ENCODE data around the gene SLC29A3.

The SLC29A3 gene

GRCh38 chr10:71392791-71393781, 74.0 kb downstream of the SLC29A3 start:
- no peak for DNase-seq (ENCODE audit: low spot score)

GRCh38 chr10:71393841-71394475, 74.9 kb downstream of the SLC29A3 start:
- DNase-seq (ENCODE audit: low spot score) = no peak

DNA sequence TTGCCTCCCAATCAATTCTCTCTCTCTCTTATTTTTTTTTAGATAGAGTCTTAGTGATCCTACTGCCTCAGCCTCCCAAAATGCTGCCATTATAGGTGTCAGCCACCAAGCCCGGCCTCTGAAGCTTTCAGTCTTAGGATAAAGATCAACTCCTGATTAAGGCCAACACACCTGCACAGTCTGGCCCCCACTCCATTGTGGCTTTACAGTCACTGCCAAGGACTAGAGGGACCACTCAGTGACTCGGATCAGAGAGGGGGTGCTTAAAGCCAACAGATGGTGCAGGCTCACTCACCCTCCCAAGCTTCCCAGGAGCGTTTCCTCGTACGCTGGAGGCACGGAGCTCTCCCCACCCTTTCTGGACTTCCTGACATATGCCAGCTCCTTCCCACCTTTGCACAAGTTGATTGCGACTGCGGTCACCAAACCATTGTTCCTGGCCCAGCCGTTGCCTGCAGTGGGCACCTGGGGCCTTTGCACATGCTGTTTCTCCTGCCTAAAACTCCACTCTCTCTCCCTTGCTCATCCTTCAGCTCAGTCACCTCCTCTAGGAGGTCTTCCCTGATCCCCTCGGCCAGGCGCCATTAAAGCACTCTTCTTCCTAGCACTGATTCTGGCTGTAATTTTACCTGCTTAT, 76.0 kb downstream of the SLC29A3 start:
- DNase-seq (ENCODE audit: low spot score) = no peak

- DNase-seq (ENCODE audit: low spot score) = no peak
These were observed 76.6 kb downstream of the SLC29A3 start for GRCh38 chr10:71395621-71396020.

GRCh38 chr10:71396084-71396710, 77.1 kb downstream of the SLC29A3 start:
- no peak for DNase-seq (ENCODE audit: low spot score)

- no peak for DNase-seq (ENCODE audit: low spot score)
These were observed 77.7 kb downstream of the SLC29A3 start, which contains the start of gene CDH23 for GRCh38 chr10:71396711-71397295. CDH23 (plus strand) TSS chr10:71396920; CDS start chr10:71439832, 42,912 bp downstream.

DNA sequence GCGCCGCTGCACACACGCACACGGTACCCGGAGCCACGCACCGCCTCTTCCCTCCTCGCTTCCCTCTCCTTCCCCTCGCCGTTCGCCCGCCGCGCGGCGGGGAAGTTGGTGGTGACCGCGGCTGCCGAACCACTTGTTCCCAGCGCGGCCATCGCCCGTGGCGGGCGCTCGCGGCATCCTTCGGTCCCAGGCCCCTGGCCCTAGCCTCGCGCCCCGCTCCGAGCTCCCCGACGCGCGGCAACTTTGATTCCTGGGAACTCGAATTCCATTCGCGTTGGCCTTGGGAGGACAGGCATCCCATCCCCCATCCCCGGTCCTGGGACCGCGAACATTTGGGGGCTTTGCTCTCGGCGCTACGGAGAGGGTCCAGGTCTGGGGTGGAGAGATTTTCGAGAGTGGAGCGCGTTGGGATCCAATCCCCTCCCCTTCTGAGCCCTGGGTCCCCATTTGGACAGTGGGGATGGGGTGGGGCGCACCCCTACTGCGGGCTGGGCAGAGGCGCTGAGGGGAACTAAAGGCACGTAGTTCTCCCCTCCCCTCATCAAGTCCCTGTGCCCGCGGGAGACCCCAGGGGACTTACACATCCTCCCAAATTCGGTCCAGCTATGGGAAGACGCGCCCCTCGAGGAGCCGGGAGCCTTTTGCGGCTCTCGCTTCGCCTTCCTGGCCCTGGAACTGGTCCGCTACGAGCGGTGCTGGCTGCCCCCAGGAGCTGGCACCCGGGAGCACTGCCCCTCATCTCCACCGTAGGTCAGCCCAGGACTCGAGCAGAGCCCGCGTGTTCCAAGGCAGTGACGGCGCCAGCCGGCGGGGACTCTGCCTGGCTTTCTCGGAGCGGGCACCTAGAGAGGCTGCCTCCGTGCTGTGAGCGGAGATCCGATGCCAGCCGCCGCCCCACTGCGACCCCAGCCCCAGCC, 78.5 kb downstream of the SLC29A3 start:
- DNase-seq (ENCODE audit: low spot score) = no peak

DNA sequence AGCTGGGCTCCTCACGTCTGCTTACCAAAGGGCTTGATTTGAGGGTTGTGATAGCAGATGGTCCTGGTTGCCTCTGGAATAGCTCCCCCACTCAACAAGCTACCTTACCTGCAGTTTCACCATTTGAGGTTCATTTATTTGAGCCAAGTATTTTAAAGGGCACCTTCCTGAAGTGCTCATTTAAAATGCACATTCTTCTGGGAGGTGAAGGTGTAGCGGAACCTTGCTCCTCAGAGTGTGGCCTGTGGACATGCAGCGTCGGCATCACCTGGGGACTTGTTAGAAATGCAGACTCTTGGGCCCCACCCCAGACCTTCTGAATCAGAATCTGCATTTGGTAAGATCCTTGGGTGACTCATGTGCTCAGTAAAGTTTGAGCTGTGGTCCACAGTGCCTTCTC, 79.9 kb downstream of the SLC29A3 start:
- no peak for DNase-seq (ENCODE audit: low spot score)

DNA sequence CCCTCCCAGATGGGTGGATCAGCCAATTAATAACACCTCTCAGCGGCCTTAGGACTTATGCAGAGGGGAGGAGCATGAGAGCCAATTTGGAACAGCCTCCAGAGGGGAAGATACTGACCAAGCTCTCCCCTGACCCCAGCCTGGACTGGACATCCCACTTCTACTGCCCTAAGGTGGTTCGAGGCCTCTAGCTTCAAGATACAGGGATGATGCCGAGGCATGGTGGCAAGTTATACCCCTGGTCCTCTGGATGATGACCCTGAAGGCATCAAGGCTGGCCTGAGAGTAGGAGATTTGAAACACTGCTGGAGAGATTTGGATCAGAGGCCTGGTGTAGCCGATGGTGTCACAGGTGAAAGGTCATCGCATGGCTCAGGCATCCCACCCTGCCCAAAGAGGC, 80.9 kb downstream of the SLC29A3 start:
- no peak for DNase-seq (ENCODE audit: low spot score)

- DNase-seq (ENCODE audit: low spot score) = no peak
These were observed 82.0 kb downstream of the SLC29A3 start for GRCh38 chr10:71401056-71401455.

GRCh38 chr10:71402005-71402404, 82.9 kb downstream of the SLC29A3 start:
- DNase-seq (ENCODE audit: low spot score) = no peak

DNA sequence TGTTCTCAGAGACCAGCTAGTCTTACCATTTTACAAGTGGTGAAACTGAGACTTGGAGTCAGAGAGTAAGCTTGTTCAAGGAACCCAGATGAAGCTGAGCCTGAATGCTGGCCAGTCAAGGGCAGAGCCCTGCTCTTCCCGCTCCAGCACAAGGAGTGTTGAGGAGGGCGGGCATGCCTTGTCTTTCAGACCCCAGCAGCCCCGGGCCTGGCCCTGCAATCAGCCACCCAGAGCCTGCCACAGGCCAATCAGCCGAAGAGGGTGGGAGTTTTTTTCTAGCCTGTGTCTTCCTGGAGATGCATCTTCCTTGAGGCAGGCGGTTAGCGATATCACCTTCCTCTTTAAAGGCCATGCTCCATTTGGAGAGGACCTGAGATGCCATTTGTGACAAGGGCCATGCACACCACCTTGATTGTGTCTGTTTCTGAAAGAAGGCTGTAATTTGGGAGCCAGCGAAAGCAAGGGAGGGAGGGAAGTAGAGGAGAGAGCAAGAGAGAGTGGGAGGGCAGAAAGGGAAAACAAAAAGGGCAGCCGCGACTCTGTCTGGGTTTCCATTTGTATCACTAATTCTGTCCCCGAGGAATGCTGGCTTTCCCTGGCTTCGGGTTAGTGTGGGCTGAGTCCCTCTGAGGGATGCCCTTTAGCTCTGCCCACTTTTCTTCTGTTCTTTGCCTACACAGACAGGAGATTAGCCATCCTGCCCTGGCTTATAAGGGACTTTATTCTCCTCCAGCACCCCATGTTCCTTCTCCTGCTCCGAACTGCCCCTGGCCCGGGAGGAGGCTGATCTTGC, 85.6 kb downstream of the SLC29A3 start:
- DNase-seq (ENCODE audit: low spot score) = no peak

DNA sequence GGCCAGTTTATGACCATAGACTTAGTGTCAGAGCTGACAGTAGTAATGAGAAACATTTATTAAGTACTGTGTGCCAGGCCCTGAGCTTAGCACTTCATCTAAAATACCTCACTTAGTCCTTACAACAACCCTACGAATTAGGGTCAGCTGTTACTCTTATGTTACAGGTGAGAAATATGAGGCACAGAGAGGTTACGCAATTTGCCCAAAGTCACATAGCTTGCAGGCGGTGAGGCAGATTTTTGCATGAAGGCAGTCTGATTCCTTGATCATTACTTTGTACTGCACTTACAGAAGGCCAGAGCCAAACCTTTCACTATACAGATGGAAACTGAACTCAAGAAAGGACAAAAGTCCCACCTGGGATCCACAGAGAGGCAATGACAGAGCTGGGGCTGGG, 87.8 kb downstream of the SLC29A3 start:
- no peak for DNase-seq (ENCODE audit: low spot score)

- DNase-seq (ENCODE audit: low spot score) = no peak
These were observed 89.6 kb downstream of the SLC29A3 start for GRCh38 chr10:71408436-71409225.

GRCh38 chr10:71409516-71410104, 90.6 kb downstream of the SLC29A3 start:
- no peak for DNase-seq (ENCODE audit: low spot score)
